Stimulated activated CD4-positive, alpha-beta T cell treated with anti-CD3 and anti-CD28 coated beads, Interleukin-12 subunit alpha, Interleukin-12 subunit beta, amount 100 ng/mL, for 4 hours (primary cell): ENCODE results near the gene CSRP2.
A peak's percentile ranks its signal among the peaks of the same experiment; 100 is the strongest.

Source experiments
- DNase-seq: peaks from one replicate; pipeline ENCODE4 v3.0.0-alpha.2; 2020

CSRP2 gene

GRCh38 chr12:76878899-76879709 lies at the start of gene CSRP2:
CSRP2 (minus strand) TSS chr12:76879019; CDS start chr12:76866260, 12,759 bp downstream.
- peak; percentile 71 for DNase-seq

- DNase-seq, result peak; percentile 6
Measured at GRCh38 chr12:76927170-76927784, 48.5 kb upstream of the CSRP2 start.

- DNase-seq, result no peak
Measured at GRCh38 chr12:76925135-76925534, 46.3 kb upstream of the CSRP2 start.

GRCh38 chr12:76922866-76923265 lies 44.0 kb upstream of the CSRP2 start:
- DNase-seq, result no peak

GRCh38 chr12:76921891-76922664 lies 43.3 kb upstream of the CSRP2 start:
- DNase-seq, result no peak

- no peak for DNase-seq
Measured at GRCh38 chr12:76921100-76921471, 42.3 kb upstream of the CSRP2 start.

- no peak for DNase-seq
Measured at GRCh38 chr12:76920172-76921099, 41.6 kb upstream of the CSRP2 start.

- no peak for DNase-seq
Measured at GRCh38 chr12:76919383-76920171, 40.8 kb upstream of the CSRP2 start.

- no peak for DNase-seq
Measured at GRCh38 chr12:76916170-76916540, 37.3 kb upstream of the CSRP2 start.

GRCh38 chr12:76915361-76916169 lies 36.7 kb upstream of the CSRP2 start:
- no peak for DNase-seq

GRCh38 chr12:76914102-76914859 lies 35.5 kb upstream of the CSRP2 start:
- no peak for DNase-seq

GRCh38 chr12:76909290-76909689 lies 30.5 kb upstream of the CSRP2 start:
- no peak for DNase-seq

GRCh38 chr12:76908303-76909017 lies 29.6 kb upstream of the CSRP2 start:
- DNase-seq, result no peak

GRCh38 chr12:76901628-76902380 lies 23.0 kb upstream of the CSRP2 start:
- DNase-seq, result no peak

GRCh38 chr12:76899522-76899921 lies 20.7 kb upstream of the CSRP2 start:
- no peak for DNase-seq

GRCh38 chr12:76898442-76898841 lies 19.6 kb upstream of the CSRP2 start:
- DNase-seq, result no peak

GRCh38 chr12:76896274-76896673 lies 17.5 kb upstream of the CSRP2 start:
- no peak for DNase-seq

GRCh38 chr12:76895796-76896195 lies 17.0 kb upstream of the CSRP2 start:
- no peak for DNase-seq

GRCh38 chr12:76891609-76892008 lies 12.8 kb upstream of the CSRP2 start:
- no peak for DNase-seq
